Retina (tissue), 1 donor: ENCODE data around the gene MACIR.
"Not testable (repeated sequence)": the region's sequence is repeated elsewhere in the genome, so short reads cannot be mapped to it uniquely, and the experiment has no call there.

Experiments used
- DNase-seq: peaks from one replicate; pipeline ENCODE4 v3.0.0-alpha.2; 2016

The MACIR gene, protein sequence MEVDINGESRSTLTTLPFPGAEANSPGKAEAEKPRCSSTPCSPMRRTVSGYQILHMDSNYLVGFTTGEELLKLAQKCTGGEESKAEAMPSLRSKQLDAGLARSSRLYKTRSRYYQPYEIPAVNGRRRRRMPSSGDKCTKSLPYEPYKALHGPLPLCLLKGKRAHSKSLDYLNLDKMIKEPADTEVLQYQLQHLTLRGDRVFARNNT

GRCh38 chr5:103258368-103258956, at the start of gene MACIR:
MACIR (plus strand) TSS chr5:103258763; CDS start chr5:103275920, 17,157 bp downstream.
- peak; percentile 96 for DNase-seq

- DNase-seq, result no peak
Observed at GRCh38 chr5:103209065-103209464, 49.5 kb upstream of the MACIR start.

DNA sequence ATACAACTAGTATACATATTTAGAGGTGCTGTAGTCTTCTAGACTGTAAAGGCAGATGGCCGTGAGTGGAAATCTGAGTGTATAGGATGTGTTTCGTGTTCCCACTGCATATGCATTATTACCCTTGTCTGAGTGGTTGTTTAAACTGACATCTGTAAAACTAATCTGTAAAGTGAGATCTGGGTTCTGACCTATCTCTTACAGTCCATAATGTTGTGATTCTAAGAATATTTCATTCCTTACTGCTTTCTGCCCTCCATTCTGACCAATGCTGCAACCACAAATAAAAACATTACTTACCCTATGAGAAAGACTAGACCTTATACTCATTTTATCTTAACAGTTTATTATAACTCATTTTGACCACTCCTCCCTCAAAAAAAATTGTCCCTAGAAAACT, 47.6 kb upstream of the MACIR start:
- DNase-seq, result no peak

DNA sequence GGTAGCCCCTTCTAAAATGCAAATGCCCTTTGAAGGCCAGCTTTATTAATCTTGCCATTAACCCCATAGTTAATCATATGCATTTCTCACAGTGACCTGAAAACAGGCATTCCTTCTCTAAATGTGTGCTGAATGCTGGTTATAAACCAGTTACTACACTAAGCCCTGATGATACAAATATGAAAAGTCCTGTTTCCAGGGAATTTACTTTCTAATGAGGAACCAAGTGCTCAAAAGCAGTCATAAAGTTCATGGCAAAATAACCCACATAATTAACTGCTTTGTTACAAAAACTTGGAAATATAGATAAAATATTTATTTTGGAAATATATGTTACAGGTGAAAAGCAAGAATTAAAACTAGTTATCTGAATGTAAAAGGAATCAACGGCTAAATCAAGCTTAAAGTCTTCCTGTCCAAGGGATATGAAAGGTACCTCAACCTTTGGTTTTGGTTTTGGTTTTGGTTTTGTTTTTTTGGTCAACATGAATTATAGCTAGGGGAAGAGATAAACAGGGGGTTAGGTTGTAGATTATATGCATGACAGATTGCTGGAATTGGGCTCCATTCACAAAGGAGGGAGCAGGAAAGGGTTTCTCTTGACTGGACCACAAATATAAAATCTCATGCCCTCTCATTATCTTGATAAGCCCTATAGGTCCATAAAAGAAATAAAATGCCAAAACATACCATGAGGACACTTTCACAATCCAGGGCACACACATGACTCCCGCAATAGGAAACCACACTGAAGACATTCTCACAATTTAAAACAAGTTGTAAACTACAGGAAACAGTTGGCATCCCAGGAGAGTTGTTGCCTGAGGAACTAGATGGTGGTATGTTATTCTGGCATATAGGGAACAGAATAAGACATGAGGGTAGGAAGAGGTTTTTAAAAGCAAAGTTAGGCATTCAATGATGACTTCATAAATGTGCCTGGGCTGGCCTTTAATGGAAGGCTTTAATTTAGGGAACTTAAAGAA, 46.7 kb upstream of the MACIR start:
- DNase-seq, result no peak

DNA sequence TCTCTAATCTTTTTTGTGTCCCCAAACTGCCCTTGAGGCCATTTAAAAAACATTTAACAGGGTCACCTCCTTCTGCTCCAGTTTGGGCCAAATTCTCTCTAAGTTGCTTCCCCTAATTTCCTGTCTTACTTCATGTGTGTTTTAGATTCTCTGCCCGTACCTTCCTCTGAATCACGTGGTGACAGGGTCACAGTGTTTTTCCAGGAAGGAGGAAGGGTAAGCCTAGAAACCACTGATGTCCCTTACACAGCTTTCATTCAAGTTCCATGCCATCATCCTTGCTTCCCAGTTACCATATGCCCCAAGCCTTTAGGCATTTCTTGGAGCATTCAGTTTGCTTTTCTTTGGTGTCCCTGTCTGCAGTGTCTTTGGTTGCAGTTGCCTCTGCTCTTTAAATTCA, 42.4 kb upstream of the MACIR start:
- DNase-seq, result no peak

GRCh38 chr5:103216697-103217096, 41.9 kb upstream of the MACIR start:
- no peak for DNase-seq

- no peak for DNase-seq
Observed at GRCh38 chr5:103217101-103217500, 41.5 kb upstream of the MACIR start.

DNA sequence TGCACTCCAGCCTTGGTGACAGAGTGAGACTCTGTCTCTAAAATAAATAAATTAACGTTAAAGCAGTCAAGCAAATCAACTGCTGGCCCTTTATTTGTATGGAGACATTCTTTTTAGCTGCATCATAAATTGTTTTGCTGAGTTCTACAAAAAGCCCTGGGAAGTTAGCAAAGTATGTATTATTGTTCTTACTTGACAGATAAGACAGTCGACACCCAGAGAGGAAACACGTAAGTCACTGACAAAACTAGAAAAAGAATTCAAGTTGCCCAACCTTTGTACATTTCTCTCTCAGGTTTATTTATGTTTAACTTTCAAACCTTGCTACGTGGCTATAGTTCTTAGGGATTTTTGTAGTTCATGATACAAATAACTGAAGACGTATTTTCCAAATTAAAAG, 40.4 kb upstream of the MACIR start:
- DNase-seq, result no peak

GRCh38 chr5:103219074-103219473, 39.5 kb upstream of the MACIR start:
- not testable (repeated sequence) for DNase-seq

GRCh38 chr5:103223031-103223955, 35.3 kb upstream of the MACIR start:
- DNase-seq, result no peak

DNA sequence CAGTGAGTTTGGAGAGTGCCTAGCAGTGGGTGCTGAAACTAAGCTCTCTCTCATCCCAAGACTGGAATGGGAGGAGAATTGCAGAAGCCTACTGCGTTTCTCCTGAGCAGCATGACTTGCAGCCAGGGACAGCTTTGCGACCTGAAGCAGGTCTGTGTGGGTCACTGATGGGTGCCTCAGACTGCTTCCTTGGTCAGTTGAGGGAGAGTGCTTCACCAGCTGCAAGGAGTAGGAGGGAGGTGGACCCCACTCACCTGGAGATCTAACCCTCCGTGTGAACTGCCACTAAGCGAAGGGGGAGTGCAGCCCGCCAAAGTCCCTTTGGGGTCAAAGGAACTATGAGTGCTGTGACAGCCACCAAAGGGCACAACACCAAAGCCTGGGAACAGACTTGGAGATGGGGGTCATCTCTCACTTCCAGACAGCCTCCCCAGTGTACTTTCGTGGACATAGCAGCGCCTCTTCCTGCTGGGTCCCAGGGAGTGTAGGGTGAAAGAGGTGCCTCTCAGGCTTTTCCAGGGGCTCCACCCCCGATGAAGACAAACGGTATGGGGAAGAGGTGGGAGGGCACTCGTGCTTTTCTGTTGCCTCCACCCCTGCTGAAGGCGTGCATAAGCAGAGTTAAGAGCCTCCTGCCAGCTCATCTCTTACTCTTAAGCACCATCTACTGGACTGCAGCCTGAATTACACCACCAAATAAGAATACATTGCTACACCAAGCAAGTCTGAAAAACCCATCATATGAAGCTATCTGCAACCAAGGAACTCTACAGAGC, 34.3 kb upstream of the MACIR start:
- DNase-seq, result peak; percentile 50

DNA sequence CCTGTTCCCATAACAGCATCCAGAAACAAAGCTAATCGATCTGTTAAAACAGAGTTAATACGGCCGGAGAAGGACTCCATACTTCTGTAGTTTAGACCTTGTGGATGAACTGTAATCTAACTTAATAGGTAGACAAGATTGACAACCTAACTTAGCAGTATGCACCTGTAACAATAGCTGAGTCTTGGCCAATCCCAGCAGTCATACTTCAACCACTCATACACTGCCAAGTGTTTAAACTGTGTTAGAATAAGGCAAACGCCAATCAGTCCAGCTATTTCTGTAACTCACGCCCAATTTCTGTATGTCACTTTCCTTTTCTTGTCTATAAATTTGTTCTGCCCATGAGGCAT, 33.7 kb upstream of the MACIR start:
- DNase-seq, result no peak

DNA sequence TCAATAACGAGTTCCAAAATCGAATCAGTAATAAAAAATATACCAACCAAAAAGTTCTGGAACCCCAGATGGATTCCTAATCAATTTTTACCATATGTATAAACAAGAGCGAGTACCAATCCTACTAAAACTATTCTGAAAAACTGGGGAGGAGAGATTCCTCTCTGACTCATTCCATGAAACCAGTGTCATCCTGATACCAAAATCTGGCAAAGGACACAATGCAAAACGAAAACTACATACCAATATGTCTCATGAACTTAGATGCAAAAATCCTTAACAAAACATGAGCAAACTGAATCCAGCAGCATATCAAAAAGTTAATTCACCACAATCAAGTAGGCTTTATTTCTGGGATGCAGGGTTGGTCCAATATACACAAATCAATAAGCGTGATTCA, 30.5 kb upstream of the MACIR start:
- no peak for DNase-seq

DNA sequence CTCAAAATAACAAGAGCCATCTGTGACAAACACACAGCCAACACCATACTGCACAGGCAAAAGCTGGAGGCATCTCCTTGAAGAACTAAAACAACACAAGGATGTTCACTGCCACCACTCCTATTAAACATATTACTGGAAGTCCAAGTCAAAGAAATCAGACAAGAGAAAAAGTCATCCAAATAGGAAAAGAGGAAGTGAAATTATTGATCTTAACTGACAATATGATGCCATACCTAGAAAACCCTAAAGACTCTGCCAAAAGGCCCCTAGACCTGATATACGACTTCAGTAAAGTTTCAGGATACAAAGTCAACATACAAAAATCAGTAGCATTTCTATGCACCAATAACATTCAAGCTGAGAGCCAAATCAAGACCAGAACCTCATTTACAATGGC, 30.0 kb upstream of the MACIR start:
- DNase-seq, result no peak

DNA sequence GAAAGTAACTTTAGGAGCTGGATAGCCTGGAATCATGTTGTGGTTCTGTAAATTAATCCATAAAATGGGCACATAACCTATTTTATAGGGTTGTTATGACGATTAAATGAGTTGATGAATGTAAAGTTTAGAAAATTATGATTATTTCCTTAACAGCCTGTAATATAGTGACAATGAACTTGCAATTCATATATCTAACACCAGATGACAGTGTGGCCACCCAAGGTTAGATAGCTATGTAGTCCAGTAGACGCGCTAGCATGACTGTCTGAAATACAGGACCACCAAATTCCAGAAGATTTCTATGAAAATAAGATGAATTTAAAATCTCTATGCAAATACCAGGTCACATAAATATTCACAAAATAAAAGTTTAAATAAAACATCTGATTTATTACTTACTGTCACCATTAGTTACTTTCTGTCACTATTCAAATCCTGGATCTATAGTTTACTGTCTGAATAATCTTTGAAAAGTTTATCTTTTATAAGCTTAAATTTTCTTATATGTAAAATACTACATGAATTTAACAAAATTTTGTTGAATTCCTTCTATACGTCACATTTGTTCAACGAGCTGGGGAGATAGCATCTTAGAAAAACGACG, 26.1 kb upstream of the MACIR start:
- no peak for DNase-seq

GRCh38 chr5:103234239-103234975, 24.2 kb upstream of the MACIR start:
- DNase-seq, result no peak

DNA sequence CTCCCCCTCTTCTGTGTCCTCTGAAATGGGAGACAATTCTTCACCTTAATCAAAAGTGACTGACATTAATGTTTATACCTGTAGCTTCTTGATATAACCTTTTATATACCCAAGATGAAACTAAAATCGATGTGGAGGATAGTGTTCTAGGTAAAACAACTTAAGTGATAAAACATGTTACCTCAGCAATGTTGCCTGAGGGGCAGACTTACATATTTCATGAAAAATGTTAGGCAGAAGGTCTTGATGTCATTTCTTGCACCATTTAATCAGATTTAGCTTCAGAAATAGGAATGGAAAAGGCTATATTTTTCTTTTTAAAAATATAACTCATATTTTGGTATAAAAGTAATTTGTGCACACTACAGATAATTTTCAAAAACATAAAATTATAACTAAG, 22.7 kb upstream of the MACIR start:
- no peak for DNase-seq

DNA sequence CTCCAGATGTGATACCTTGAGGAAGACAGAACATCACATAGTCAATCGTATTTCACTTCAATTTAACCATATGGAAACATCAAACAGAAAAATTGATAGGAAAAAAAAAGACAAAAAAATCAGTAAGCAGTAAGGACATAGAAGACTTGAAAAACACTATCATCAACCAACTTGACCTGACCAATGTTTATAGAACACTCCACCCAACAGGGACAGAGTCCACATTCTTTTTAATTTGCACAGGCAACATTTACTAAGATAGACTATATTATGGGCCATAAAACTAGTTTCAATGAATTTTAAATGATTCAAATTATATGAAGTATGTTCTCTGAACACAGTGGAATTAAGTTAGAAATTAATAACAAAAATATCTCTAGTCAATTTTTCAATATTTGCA, 20.8 kb upstream of the MACIR start:
- DNase-seq, result no peak

DNA sequence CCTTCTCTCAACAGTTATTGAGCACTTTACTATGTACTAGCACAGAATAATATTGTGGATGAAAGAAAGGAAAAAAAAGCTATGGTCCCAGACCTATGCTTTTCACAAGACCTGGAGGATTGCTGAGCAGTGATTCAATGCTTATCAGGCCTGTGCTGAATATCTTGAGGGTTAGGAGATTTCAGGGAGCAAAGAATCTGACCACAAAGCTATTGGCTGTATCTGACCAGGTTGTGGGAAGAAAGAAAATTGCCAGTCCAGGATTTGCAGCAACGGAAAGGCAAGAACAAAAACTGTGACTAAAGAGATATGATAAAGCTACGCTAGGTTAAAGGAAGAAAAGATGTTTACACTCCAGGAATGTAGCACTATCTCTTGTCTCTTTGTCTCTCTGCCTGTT, 14.9 kb upstream of the MACIR start:
- no peak for DNase-seq

DNA sequence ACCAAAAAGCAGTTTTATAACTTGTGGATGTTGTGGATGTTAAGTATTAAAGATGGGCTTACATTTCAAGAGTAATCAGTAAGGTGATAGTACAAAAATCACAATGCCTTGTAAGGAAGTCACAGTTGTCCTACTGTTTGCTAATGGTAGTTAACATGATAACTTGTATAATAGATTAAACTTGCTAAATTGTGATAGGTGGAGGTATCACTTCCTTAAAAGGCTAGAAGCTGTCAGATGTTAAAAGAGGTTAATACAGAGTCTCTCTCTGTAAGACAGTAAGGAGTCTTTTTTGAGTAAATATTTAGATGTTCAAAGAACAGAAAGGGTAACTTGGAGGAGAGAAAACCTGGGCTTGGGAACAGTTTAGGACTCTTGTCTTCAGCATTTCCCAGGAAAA, 14.2 kb upstream of the MACIR start:
- no peak for DNase-seq

- DNase-seq, result no peak
Observed at GRCh38 chr5:103245761-103246160, 12.8 kb upstream of the MACIR start.
